IPS-11a (cell line): ENCODE measurements around the gene MEIOB.

ENCODE experiments used
- H3K4me3 ChIP-seq: one replicate; pipeline ENCODE4 v1.5.1; 2013; ENCODE audit warnings: low read depth, low read length, control low read depth

The MEIOB gene

GRCh38 chr16:1789643-1790045, 82.3 kb downstream of the MEIOB start:
- no peak overlapping the region for H3K4me3 ChIP-seq

GRCh38 chr16:1788708-1789100, 83.3 kb downstream of the MEIOB start:
- no peak overlapping the region for H3K4me3 ChIP-seq

- H3K4me3 ChIP-seq = no peak overlapping the region
These were observed 83.8 kb downstream of the MEIOB start for GRCh38 chr16:1788095-1788707.

- no peak overlapping the region for H3K4me3 ChIP-seq
These were observed 84.5 kb downstream of the MEIOB start for GRCh38 chr16:1787322-1788094.

GRCh38 chr16:1787056-1787321, 85.0 kb downstream of the MEIOB start:
- H3K4me3 ChIP-seq = no peak overlapping the region

DNA sequence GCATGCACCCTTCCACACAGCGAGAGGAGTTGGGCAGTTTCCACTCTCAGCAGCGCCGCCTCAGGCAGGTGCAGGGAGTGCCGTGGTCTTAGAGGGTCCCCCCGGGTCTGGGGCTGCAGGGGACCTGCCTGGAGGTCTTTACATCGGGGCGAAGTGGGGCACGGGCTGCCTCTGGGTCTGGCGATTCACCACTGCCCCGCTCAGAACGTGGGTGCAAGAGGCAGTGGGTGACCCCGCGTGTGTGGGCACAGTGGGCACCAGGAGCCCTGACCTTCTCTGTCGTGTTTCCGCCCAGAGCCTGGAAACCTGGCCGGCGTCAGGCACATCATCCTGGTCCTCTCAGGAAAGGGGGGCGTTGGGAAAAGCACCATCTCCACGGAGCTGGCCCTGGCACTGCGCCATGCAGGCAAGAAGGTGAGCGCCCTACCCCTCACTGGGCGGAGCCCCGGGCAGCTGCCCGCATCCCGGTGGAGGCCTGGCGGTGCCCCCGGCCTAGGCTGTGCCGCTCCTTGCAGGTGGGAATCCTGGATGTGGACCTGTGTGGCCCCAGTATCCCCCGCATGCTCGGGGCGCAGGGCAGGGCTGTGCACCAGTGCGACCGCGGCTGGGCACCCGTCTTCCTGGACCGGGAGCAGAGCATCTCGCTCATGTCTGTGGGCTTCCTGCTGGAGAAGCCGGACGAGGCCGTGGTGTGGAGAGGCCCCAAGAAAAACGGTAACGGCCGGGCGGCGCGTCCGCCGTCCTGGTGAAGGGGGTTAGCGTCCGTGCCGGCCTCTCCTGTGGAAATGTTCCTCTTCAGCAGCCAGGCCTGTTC, 85.5 kb downstream of the MEIOB start:
- no peak overlapping the region for H3K4me3 ChIP-seq

GRCh38 chr16:1785846-1786170, 86.2 kb downstream of the MEIOB start:
- no peak overlapping the region for H3K4me3 ChIP-seq

GRCh38 chr16:1784977-1785845, 86.8 kb downstream of the MEIOB start:
- no peak overlapping the region for H3K4me3 ChIP-seq
